Bone marrow (tissue), 2 donors: ENCODE data around the gene PGBD5.

Experiments
- DNase-seq, 2 donors: peaks; one replicate each; lab custom pipeline; 2025; lab: John Stamatoyannopoulos, UW

The PGBD5 gene

GRCh38 chr1:230394741-230395140 is 31.4 kb downstream of the PGBD5 start:
- DNase-seq, result no peak

- no peak for DNase-seq
Observed at GRCh38 chr1:230394134-230394533, 32.0 kb downstream of the PGBD5 start.

GRCh38 chr1:230393722-230394121 is 32.4 kb downstream of the PGBD5 start:
- DNase-seq, result no peak

GRCh38 chr1:230392920-230393521 is 33.1 kb downstream of the PGBD5 start:
- DNase-seq, result no peak

- no peak for DNase-seq
Observed at GRCh38 chr1:230392536-230392909, 33.6 kb downstream of the PGBD5 start.

GRCh38 chr1:230391776-230392535 is 34.2 kb downstream of the PGBD5 start:
- no peak for DNase-seq

- no peak for DNase-seq
Observed at GRCh38 chr1:230390371-230390770, 35.8 kb downstream of the PGBD5 start.

- no peak for DNase-seq
Observed at GRCh38 chr1:230387876-230388275, 38.3 kb downstream of the PGBD5 start.

- no peak for DNase-seq
Observed at GRCh38 chr1:230387296-230387695, 38.8 kb downstream of the PGBD5 start.

- no peak for DNase-seq
Observed at GRCh38 chr1:230386637-230387262, 39.4 kb downstream of the PGBD5 start.

- no peak for DNase-seq
Observed at GRCh38 chr1:230385930-230386329, 40.2 kb downstream of the PGBD5 start.

- DNase-seq, result no peak
Observed at GRCh38 chr1:230385158-230385450, 41.0 kb downstream of the PGBD5 start.

GRCh38 chr1:230384380-230385157 is 41.6 kb downstream of the PGBD5 start:
- DNase-seq, result no peak

GRCh38 chr1:230383425-230383824 is 42.7 kb downstream of the PGBD5 start:
- no peak for DNase-seq

- no peak for DNase-seq
Observed at GRCh38 chr1:230382001-230382491, 44.1 kb downstream of the PGBD5 start.

GRCh38 chr1:230381585-230381984 is 44.5 kb downstream of the PGBD5 start:
- DNase-seq, result no peak

GRCh38 chr1:230381049-230381467 is 45.1 kb downstream of the PGBD5 start:
- DNase-seq, result no peak

GRCh38 chr1:230379928-230380327 is 46.2 kb downstream of the PGBD5 start:
- no peak for DNase-seq

GRCh38 chr1:230379462-230379861 is 46.7 kb downstream of the PGBD5 start:
- DNase-seq, result no peak

- DNase-seq, result no peak
Observed at GRCh38 chr1:230377851-230378250, 48.3 kb downstream of the PGBD5 start.

GRCh38 chr1:230377324-230377723 is 48.8 kb downstream of the PGBD5 start:
- DNase-seq, result no peak

- DNase-seq, result no peak
Observed at GRCh38 chr1:230376296-230376695, 49.8 kb downstream of the PGBD5 start.

GRCh38 chr1:230375780-230376179 is 50.4 kb downstream of the PGBD5 start:
- no peak for DNase-seq
